ENCODE results near the gene CNST.
"Not testable (repeated sequence)": the region's sequence is repeated elsewhere in the genome, so short reads cannot be mapped to it uniquely, and the experiment has no call there.

Gene CNST

GRCh38 chr1:246622035-246622652, 55.9 kb downstream of the CNST start:
- no peak for DNase-seq (ENCODE audit: low read depth in 2 of 2)

- DNase-seq (ENCODE audit: low read depth in 2 of 2) = no peak
Measured at GRCh38 chr1:246624091-246624490, 57.8 kb downstream of the CNST start.

- no peak for DNase-seq (ENCODE audit: low read depth in 2 of 2)
Measured at GRCh38 chr1:246629030-246629429, 62.8 kb downstream of the CNST start.

- DNase-seq (ENCODE audit: low read depth in 2 of 2) = no peak
Measured at GRCh38 chr1:246629976-246630375, 63.7 kb downstream of the CNST start.

GRCh38 chr1:246631426-246631825, 65.2 kb downstream of the CNST start:
- no peak for DNase-seq (ENCODE audit: low read depth in 2 of 2)

GRCh38 chr1:246632281-246633168, 66.3 kb downstream of the CNST start:
- DNase-seq (ENCODE audit: low read depth in 2 of 2) = no peak

GRCh38 chr1:246634659-246635058, 68.4 kb downstream of the CNST start:
- DNase-seq (ENCODE audit: low read depth in 2 of 2) = not testable (repeated sequence)

GRCh38 chr1:246638941-246639655, 72.8 kb downstream of the CNST start:
- DNase-seq (ENCODE audit: low read depth in 2 of 2) = no peak

GRCh38 chr1:246639732-246640131, 73.5 kb downstream of the CNST start:
- DNase-seq (ENCODE audit: low read depth in 2 of 2) = no peak

GRCh38 chr1:246640747-246641146, 74.5 kb downstream of the CNST start:
- DNase-seq (ENCODE audit: low read depth in 2 of 2) = no peak

- no peak for DNase-seq (ENCODE audit: low read depth in 2 of 2)
Measured at GRCh38 chr1:246641394-246641793, 75.1 kb downstream of the CNST start.

GRCh38 chr1:246642719-246643118, 76.5 kb downstream of the CNST start:
- DNase-seq (ENCODE audit: low read depth in 2 of 2) = no peak

GRCh38 chr1:246647113-246647512, 80.9 kb downstream of the CNST start:
- no peak for DNase-seq (ENCODE audit: low read depth in 2 of 2)

- no peak for DNase-seq (ENCODE audit: low read depth in 2 of 2)
Measured at GRCh38 chr1:246647513-246647912, 81.3 kb downstream of the CNST start.

GRCh38 chr1:246651012-246651695, 84.9 kb downstream of the CNST start:
- no peak for DNase-seq (ENCODE audit: low read depth in 2 of 2)

GRCh38 chr1:246658567-246658966, 92.3 kb downstream of the CNST start:
- DNase-seq (ENCODE audit: low read depth in 2 of 2) = no peak

- DNase-seq (ENCODE audit: low read depth in 2 of 2) = no peak
Measured at GRCh38 chr1:246659594-246660140, 93.4 kb downstream of the CNST start.

GRCh38 chr1:246661451-246661850, 95.2 kb downstream of the CNST start:
- no peak for DNase-seq (ENCODE audit: low read depth in 2 of 2)

- no peak for DNase-seq (ENCODE audit: low read depth in 2 of 2)
Measured at GRCh38 chr1:246667773-246668172, 101.5 kb downstream of the CNST start.

GRCh38 chr1:246669659-246670058, 103.4 kb downstream of the CNST start:
- DNase-seq (ENCODE audit: low read depth in 2 of 2) = no peak

- no peak for DNase-seq (ENCODE audit: low read depth in 2 of 2)
Measured at GRCh38 chr1:246674049-246674448, 107.8 kb downstream of the CNST start.

- DNase-seq (ENCODE audit: low read depth in 2 of 2) = no peak
Measured at GRCh38 chr1:246677842-246678241, 111.6 kb downstream of the CNST start.

Data from stimulated activated CD8-positive, alpha-beta memory T cell treated with anti-CD3 and anti-CD28 coated beads, Interleukin-7, amount 100 ng/mL, for 4 hours (primary cell).